Upper lobe of right lung (tissue), 1 donor: ENCODE results near the gene RITA1. TPM values are rescaled to one million over a fixed set of nuclear protein-coding genes. Genes with fewer than 3 reads are reported as not detected.
A peak's percentile ranks its signal among the peaks of the same experiment; 100 is the strongest.

Experiments
- ATAC-seq: fragments of 200-7000 bp; cut with Tn5 transposase; one replicate; pipeline ENCODE4 v1.9.1; 2020; ENCODE audit warnings: mild to moderate bottlenecking, moderate library complexity
- DNase-seq: peaks from one replicate; pipeline ENCODE4 v3.0.0-alpha.2; 2020
- H3K27ac ChIP-seq: fragments of 200-600 bp; one replicate; pipeline ENCODE4 v1.8.0; 2022
- H3K27me3 ChIP-seq: fragments of 200-600 bp; one replicate; pipeline ENCODE4 v1.8.0; 2022; ENCODE audit warnings: mild to moderate bottlenecking
- H3K36me3 ChIP-seq: fragments of 200-600 bp; one replicate; pipeline ENCODE4 v1.8.0; 2022
- H3K4me1 ChIP-seq: fragments of 200-600 bp; one replicate; pipeline ENCODE4 v1.8.0; 2022
- H3K4me3 ChIP-seq: fragments of 200-600 bp; one replicate; pipeline ENCODE4 v1.8.0; 2022; ENCODE audit warnings: mild to moderate bottlenecking
- H3K9me3 ChIP-seq: fragments of 200-600 bp; one replicate; pipeline ENCODE4 v1.8.0; 2022
- intact Hi-C: fragments of 100-400 bp; cut with DNase I; formaldehyde crosslinking; loops from one replicate; pipeline ENCODE4 v1.11.0; 2022
- total RNA-seq: library from RNA; stranded (reverse); fragmentation: NEBNext Ultra II Directional; extraction: Animal tissue kit (Norgen Biotek cat#: 25700); gene quantifications from one replicate; pipeline ENCODE4 v1.2.1, GENCODE V29; 2021
- TF ChIP-seq, protein P1 (sequence below): fragments of 200-600 bp; IDR thresholded peaks from one replicate; pipeline ENCODE4 v1.8.0; 2022; ENCODE audit warnings: antibody characterized with exemption
- donor health status: DM: no; HTN: yes; CAD: no; lungs with severe emphysema.

Gene RITA1
- total RNA-seq, 1 donor from 2014 or later = 16.4 TPM

DNA sequence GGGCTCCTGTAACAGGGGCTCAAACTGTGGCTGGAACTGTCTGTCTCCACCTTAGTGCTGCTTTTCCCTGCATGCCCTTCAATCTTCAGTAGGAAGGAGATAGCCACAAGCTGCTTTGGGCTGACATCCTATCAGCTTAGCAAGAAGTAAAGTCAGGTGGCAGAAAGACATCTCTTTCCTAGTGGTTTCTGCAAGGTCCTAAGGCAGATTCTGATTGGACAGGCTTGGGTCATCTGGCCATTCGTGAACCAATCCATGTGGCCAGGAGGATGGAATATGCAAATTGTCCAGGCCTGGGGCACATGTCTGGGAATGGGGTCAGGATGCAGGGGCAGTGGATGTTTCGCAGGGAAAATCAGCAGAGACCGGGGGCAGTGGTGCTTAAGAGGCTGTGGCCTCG lies 5.2 kb downstream of the RITA1 start:
- intact Hi-C loops = loop anchor here (10.0 kb wide), 1 partner anchor 234 kb away; the partner anchor contains the start of gene SDSL

DNA sequence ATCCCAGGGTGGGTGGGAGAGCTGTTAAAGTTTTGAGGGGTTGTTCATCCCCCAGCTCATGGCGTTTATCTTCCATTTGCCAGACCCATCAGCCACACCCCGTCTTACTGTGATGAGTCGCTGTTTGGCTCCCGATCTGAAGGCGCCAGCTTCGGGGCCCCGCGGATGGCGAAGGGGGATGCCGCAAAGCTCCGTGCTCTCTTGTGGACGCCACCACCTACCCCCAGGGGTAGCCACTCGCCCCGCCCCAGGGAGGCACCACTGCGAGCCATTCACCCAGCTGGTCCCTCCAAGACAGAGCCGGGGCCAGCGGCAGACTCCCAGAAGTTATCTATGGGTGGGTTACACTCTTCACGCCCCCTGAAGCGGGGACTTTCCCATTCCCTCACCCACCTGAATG lies 5.7 kb downstream of the RITA1 start:
- TF ChIP-seq, protein P1, sequence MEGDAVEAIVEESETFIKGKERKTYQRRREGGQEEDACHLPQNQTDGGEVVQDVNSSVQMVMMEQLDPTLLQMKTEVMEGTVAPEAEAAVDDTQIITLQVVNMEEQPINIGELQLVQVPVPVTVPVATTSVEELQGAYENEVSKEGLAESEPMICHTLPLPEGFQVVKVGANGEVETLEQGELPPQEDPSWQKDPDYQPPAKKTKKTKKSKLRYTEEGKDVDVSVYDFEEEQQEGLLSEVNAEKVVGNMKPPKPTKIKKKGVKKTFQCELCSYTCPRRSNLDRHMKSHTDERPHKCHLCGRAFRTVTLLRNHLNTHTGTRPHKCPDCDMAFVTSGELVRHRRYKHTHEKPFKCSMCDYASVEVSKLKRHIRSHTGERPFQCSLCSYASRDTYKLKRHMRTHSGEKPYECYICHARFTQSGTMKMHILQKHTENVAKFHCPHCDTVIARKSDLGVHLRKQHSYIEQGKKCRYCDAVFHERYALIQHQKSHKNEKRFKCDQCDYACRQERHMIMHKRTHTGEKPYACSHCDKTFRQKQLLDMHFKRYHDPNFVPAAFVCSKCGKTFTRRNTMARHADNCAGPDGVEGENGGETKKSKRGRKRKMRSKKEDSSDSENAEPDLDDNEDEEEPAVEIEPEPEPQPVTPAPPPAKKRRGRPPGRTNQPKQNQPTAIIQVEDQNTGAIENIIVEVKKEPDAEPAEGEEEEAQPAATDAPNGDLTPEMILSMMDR = no peak
- H3K27ac ChIP-seq = no peak overlapping the region
- intact Hi-C loops = loop anchor here (10.0 kb wide), 1 partner anchor 234 kb away; the partner anchor contains the start of gene SDSL
- ATAC-seq (no peak), DNase-seq (no peak)
- H3K9me3 ChIP-seq = no peaks in the 10 kb centered on the region
- no peaks in the 10 kb centered on the region for H3K27me3 ChIP-seq
- H3K36me3 ChIP-seq = peaks cover 20% of the 10 kb centered on the region
- H3K4me1 ChIP-seq = peaks cover 17% of the 10 kb centered on the region
- no peak overlapping the region for H3K4me3 ChIP-seq

More for the DNA sequence above, 5.2 kb downstream of the RITA1 start:
- TF ChIP-seq, protein P1 = no peak
- H3K9me3 ChIP-seq = no peaks in the 10 kb centered on the region
- ATAC-seq (no peak), DNase-seq (no peak)
- no peak overlapping the region for H3K27ac ChIP-seq
- H3K4me1 ChIP-seq = peaks cover 19% of the 10 kb centered on the region
- no peaks in the 10 kb centered on the region for H3K27me3 ChIP-seq
- H3K4me3 ChIP-seq = no peak overlapping the region
- H3K36me3 ChIP-seq = peaks cover 20% of the 10 kb centered on the region

DNA sequence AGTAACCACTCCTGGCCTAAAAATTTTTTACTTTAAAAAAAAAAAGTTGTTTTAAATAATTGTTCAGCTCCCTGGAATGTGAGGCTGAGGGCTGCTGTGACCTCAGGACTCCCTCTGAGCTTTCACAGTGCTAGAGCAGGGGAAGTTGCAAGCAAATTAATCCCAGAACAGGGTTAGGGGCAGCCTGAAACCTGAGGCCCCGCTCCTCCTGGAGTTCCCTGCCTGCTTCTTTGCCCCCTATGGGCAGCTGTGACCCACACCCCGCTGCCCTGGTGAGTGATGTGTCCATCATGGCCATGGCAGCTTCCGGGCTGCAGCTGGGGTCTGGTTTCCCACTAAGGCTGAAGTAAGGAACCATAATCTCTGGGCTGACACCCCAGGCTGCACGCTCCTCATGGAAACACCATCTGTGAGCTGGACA lies 9.5 kb downstream of the RITA1 start:
- no peak for ATAC-seq
- Histone ChIP-seq H3K4me3 (no peak overlapping the region), H3K36me3 (peaks cover 20% of the 10 kb centered on the region), H3K27me3 (no peaks in the 10 kb centered on the region), H3K9me3 (no peaks in the 10 kb centered on the region), H3K27ac (no peak overlapping the region), H3K4me1 (peaks cover 6% of the 10 kb centered on the region)
- intact Hi-C loops = loop anchor here (10.0 kb wide), 1 partner anchor 230 kb away; the partner anchor contains the start of gene SDSL
- DNase-seq = no peak
- TF ChIP-seq, protein P1 = no peak

DNA sequence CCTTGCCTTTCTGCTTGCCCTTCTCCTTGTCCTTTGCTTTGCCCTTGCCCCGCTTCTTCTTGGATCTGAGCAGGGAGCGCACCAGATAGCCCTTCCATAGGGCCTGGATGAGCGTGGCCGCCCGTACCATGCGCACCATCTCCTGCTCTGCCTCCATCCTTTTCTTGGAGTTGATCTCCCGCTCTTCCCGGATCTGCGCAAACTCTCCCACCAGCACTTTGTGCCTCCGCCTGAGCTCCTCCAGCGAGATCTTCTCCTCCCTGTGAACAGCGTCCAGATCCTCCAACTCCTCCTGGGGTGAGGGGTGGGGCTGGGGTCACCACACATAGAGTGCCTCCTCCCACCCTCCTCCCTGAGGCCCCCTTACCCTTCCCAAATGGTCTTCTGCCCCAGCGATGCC lies 10.1 kb downstream of the RITA1 start:
- Histone ChIP-seq H3K9me3 (no peaks in the 10 kb centered on the region), H3K4me3 (no peak overlapping the region), H3K36me3 (peaks cover 16% of the 10 kb centered on the region), H3K4me1 (peaks cover 6% of the 10 kb centered on the region), H3K27ac (no peak overlapping the region), H3K27me3 (no peaks in the 10 kb centered on the region)
- no peak for ATAC-seq
- DNase-seq = no peak
- intact Hi-C loops = loop anchor here (10.0 kb wide), 1 partner anchor 229 kb away; the partner anchor contains the start of gene SDSL
- TF ChIP-seq, protein P1 = no peak

DNA sequence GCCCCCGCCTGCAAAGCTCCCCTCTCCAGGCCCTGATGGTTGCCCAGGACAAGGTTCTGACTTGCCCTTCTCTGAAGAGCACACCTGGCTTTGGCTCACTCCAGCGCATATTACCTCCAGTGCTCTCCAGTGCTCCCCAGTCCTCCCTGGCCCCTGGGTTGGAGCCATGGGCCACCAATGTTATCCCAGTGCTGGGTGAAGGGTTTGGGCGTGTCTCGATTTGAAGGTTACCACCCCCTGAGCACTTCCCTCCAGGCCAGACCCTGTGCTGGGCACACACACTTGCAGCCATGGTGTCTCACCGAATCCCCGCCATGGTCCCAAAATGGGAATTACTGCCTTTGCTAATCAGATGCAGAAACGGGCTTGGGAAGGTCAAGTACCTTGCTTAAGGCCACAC lies 11.1 kb downstream of the RITA1 start:
- H3K27me3 ChIP-seq = no peaks in the 10 kb centered on the region
- ATAC-seq (peak; percentile 5), DNase-seq (no peak)
- H3K4me1 ChIP-seq = peaks cover 6% of the 10 kb centered on the region
- no peak overlapping the region for H3K4me3 ChIP-seq
- no peaks in the 10 kb centered on the region for H3K9me3 ChIP-seq
- intact Hi-C loops = loop anchor here (10.0 kb wide), 1 partner anchor 228 kb away; the partner anchor contains the start of gene SDSL
- H3K36me3 ChIP-seq = peaks cover 8% of the 10 kb centered on the region
- H3K27ac ChIP-seq = no peak overlapping the region
- TF ChIP-seq, protein P1 = no peak
